22Rv1 (cell line): ENCODE measurements around the gene CHSY1.

ENCODE experiments used
- H3K27ac ChIP-seq: fragments of 450-650 bp; 2 replicates; pipeline ENCODE4 v1.5.1; 2017
- ZFX ChIP-seq: fragments of 450-650 bp; IDR thresholded peaks from 2 replicates; pipeline ENCODE4 v1.6.1; 2017; ENCODE audit warnings: antibody characterized with exemption, borderline replicate concordance
- TF ChIP-seq, protein P1 (sequence below): fragments of 450-650 bp; IDR thresholded peaks from 2 replicates; pipeline ENCODE4 v1.5.1; 2017; ENCODE audit warnings: mild to moderate bottlenecking

The CHSY1 gene

GRCh38 chr15:101173233-101174119, 78.4 kb downstream of the CHSY1 start:
- no peak overlapping the region for H3K27ac ChIP-seq
- TF ChIP-seq ZFX, result no peak
- TF ChIP-seq, protein P1, sequence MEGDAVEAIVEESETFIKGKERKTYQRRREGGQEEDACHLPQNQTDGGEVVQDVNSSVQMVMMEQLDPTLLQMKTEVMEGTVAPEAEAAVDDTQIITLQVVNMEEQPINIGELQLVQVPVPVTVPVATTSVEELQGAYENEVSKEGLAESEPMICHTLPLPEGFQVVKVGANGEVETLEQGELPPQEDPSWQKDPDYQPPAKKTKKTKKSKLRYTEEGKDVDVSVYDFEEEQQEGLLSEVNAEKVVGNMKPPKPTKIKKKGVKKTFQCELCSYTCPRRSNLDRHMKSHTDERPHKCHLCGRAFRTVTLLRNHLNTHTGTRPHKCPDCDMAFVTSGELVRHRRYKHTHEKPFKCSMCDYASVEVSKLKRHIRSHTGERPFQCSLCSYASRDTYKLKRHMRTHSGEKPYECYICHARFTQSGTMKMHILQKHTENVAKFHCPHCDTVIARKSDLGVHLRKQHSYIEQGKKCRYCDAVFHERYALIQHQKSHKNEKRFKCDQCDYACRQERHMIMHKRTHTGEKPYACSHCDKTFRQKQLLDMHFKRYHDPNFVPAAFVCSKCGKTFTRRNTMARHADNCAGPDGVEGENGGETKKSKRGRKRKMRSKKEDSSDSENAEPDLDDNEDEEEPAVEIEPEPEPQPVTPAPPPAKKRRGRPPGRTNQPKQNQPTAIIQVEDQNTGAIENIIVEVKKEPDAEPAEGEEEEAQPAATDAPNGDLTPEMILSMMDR, result no peak

GRCh38 chr15:101172501-101173071, 79.3 kb downstream of the CHSY1 start:
- no peak overlapping the region for H3K27ac ChIP-seq
- TF ChIP-seq, protein P1, result no peak
- TF ChIP-seq ZFX, result no peak

DNA sequence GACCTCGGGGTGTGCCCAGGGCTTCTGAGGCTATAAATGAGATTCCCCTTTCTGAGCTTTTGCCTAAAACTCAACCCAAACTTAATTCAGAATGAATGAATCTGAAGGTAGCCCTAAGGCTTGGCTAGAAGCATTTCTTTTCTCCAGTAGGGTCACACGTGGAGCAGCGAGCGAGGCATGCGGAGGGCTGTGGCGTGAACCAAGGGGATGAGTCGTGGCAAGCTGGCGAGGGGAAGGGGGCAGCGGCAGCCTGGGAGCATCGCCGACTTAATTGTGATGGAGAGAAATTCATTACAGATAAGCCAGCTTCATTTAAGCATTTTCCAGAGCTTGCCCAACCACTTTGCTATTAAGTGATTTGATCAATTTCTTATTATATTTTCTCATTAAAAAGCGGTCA, 79.9 kb downstream of the CHSY1 start:
- no peak overlapping the region for H3K27ac ChIP-seq
- TF ChIP-seq, protein P1, result no peak
- no peak for TF ChIP-seq ZFX

DNA sequence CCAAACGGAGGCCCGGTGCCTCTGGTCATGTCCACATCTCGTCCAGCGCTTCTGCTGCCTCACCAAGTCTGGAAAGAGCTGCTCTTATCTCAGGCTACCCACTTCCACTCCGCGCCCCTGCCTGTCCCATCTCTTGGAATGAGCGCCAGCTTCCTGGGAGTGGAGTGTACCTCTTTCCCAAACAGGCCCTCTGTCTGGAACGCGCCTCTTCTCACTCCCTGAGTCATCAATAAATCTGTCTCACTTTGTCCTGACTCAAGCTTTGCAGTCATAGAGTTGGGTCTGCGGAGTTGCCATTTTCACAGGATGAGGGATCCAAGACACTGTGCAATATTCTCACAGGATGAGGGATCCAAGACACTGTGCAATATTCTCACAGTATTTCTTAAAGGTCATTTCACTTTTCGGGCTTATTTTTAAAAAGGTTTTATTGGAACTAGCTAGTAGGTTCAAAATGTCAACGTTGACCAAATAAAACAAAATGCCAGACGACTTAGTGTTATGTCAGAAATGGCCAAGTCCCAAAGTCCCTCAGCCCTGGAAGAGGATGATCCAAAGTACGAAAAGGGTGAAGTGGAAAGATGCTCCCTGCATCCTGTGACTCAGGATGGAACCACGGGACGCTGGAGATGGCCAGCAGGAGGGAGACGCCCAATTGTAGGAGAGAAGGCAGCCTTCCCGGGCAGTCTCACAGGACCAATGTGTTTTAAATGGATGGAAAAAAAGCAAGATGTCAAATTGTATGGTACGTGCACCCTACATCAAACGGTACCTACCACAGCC, 81.1 kb downstream of the CHSY1 start:
- TF ChIP-seq, protein P1, result no peak
- TF ChIP-seq ZFX, result no peak
- no peak overlapping the region for H3K27ac ChIP-seq

GRCh38 chr15:101169495-101170071, 82.3 kb downstream of the CHSY1 start:
- TF ChIP-seq, protein P1, result no peak
- no peak for TF ChIP-seq ZFX
- H3K27ac ChIP-seq, result no peak overlapping the region

- no peak for TF ChIP-seq ZFX
- TF ChIP-seq, protein P1, result no peak
- no peak overlapping the region for H3K27ac ChIP-seq
Measured at GRCh38 chr15:101168898-101169494, 82.9 kb downstream of the CHSY1 start.
